Measurements from ENCODE around the gene BIRC7. TPM values are rescaled to one million over a fixed set of nuclear protein-coding genes. Genes with fewer than 3 reads are reported as not detected.

BIRC7 gene
- total RNA-seq, 4 donors from 2014 or later, result not detected

DNA sequence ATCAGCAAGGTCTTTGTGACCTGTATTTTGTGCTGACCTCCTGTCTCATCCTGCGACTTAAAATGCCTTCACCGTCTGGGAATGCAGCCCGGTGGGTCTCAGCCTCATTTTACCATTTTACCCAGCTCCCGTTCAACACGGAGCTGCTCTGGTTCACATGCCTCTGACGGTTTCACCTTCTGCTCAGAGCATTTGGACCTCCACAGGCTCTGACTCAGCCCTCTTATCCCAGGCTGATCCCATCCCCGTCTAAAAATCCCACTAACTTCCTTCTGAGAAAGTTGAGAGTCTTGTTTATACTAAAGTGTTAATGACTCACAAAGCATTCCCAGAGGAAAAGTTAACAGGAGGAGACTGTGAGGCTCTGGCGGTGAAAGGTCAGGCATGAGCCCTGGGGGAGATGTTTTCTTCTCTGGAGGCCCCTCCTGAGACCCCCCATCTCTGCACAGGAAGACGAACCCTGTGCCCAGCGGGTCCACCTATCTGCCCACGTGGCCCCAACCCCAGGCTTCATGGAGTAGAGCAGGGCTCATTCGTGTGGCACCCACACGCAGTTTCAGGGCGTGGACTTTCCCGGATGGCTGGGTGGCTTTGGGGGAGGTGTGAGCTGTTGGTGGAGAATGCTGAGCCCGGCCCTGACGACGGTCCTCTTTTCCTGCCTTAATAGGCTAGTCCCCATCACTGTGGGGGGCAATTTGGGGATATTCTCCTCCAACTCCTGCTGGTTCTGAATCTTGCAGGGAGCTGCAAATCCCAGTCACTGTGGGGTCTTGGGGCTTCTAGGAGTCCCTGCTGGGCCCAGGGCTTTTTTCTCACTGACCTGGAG lies 3.3 kb upstream of the BIRC7 start:
- intact Hi-C loops (cut with DNase I), result loop anchor here (5.0 kb wide), 1 partner anchor 175 kb away; no protein-coding TSS in a partner anchor
- Histone ChIP-seq H3K36me3 (no peaks in the 10 kb centered on the region), H3K4me1 (peaks cover 0 to 10% (median 9%) of the 10 kb centered on the region in 4 donors), H3K4me3 (no peak overlapping the region), H3K27ac (replicated peaks in 1 of 4) (no peak overlapping the region), H3K9me3 (no peaks in the 10 kb centered on the region), H3K27me3 (peaks cover 0 to 84% (median 6%) of the 10 kb centered on the region in 4 donors)
- DNase-seq (ENCODE audit: extremely low spot score), result no peak
- WGBS, result 57% methylated on average over 12 of the region's 18 CpGs
- TF ChIP-seq POLR2AphosphoS5 (IDR thresholded peaks at IDR 0.05), result no peak
- TF ChIP-seq, protein P1, sequence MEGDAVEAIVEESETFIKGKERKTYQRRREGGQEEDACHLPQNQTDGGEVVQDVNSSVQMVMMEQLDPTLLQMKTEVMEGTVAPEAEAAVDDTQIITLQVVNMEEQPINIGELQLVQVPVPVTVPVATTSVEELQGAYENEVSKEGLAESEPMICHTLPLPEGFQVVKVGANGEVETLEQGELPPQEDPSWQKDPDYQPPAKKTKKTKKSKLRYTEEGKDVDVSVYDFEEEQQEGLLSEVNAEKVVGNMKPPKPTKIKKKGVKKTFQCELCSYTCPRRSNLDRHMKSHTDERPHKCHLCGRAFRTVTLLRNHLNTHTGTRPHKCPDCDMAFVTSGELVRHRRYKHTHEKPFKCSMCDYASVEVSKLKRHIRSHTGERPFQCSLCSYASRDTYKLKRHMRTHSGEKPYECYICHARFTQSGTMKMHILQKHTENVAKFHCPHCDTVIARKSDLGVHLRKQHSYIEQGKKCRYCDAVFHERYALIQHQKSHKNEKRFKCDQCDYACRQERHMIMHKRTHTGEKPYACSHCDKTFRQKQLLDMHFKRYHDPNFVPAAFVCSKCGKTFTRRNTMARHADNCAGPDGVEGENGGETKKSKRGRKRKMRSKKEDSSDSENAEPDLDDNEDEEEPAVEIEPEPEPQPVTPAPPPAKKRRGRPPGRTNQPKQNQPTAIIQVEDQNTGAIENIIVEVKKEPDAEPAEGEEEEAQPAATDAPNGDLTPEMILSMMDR (IDR thresholded peaks at IDR 0.05), result no peak
- TF ChIP-seq EP300 (IDR thresholded peaks at IDR 0.05), result no peak
- TF ChIP-seq POLR2A (IDR thresholded peaks at IDR 0.05; ENCODE audit: low read depth), result no peak

GRCh38 chr20:63233061-63233344 lies 2.7 kb upstream of the BIRC7 start:
- Histone ChIP-seq H3K4me3 (no peak overlapping the region), H3K27me3 (peaks cover 0 to 89% (median 6%) of the 10 kb centered on the region in 4 donors), H3K4me1 (peaks cover 0 to 10% (median 9%) of the 10 kb centered on the region in 4 donors), H3K9me3 (no peaks in the 10 kb centered on the region), H3K36me3 (no peaks in the 10 kb centered on the region), H3K27ac (replicated peaks in 1 of 4) (no peak overlapping the region)
- TF ChIP-seq POLR2A (IDR thresholded peaks at IDR 0.05; ENCODE audit: low read depth) (no peak), POLR2AphosphoS5 (IDR thresholded peaks at IDR 0.05) (no peak), EP300 (IDR thresholded peaks at IDR 0.05) (no peak)
- TF ChIP-seq, protein P1 (IDR thresholded peaks at IDR 0.05), result no peak
- intact Hi-C loops (cut with DNase I), result loop anchor here (5.0 kb wide), 1 partner anchor 176 kb away; no protein-coding TSS in a partner anchor
- DNase-seq (ENCODE audit: extremely low spot score), result no peak
- 97% methylated on average over 2 of the region's 3 CpGs for WGBS

DNA sequence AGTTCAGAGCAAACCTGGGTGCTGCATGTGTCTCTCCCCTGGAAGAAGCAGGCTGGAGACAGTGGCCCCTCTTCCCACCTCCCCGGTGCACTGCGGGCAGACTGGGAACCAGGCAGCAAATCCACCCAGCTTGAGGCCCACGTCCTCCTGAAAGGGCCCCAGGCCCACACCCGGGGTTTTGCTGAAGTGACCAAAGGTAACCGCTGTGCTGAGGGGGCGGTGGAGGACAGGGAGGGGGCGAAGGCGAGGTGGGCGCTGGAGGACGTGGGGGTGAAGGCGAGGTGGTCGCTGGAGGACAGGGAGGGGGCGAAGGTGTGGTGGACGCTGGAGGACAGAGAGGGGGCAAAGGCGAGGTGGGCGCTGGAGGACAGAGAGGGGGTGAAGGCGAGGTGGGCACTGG lies 1.8 kb upstream of the BIRC7 start:
- no peak for TF ChIP-seq POLR2A (IDR thresholded peaks at IDR 0.05; ENCODE audit: low read depth)
- no peak for TF ChIP-seq EP300 (IDR thresholded peaks at IDR 0.05)
- TF ChIP-seq, protein P1 (IDR thresholded peaks at IDR 0.05), result no peak
- TF ChIP-seq POLR2AphosphoS5 (IDR thresholded peaks at IDR 0.05), result no peak
- no peak overlapping the region for H3K27ac ChIP-seq (replicated peaks in 1 of 4)
- peaks cover 0 to 10% (median 9%) of the 10 kb centered on the region in 4 donors for H3K4me1 ChIP-seq
- WGBS, result 82% methylated on average over 17 of the region's 17 CpGs
- peaks cover 0 to 95% (median 6%) of the 10 kb centered on the region in 4 donors for H3K27me3 ChIP-seq
- intact Hi-C loops (cut with DNase I), result loop anchor here (5.0 kb wide), 1 partner anchor 177 kb away; no protein-coding TSS in a partner anchor
- no peaks in the 10 kb centered on the region for H3K9me3 ChIP-seq
- no peak overlapping the region for H3K4me3 ChIP-seq
- H3K36me3 ChIP-seq, result no peaks in the 10 kb centered on the region
- no peak for DNase-seq (ENCODE audit: extremely low spot score)

DNA sequence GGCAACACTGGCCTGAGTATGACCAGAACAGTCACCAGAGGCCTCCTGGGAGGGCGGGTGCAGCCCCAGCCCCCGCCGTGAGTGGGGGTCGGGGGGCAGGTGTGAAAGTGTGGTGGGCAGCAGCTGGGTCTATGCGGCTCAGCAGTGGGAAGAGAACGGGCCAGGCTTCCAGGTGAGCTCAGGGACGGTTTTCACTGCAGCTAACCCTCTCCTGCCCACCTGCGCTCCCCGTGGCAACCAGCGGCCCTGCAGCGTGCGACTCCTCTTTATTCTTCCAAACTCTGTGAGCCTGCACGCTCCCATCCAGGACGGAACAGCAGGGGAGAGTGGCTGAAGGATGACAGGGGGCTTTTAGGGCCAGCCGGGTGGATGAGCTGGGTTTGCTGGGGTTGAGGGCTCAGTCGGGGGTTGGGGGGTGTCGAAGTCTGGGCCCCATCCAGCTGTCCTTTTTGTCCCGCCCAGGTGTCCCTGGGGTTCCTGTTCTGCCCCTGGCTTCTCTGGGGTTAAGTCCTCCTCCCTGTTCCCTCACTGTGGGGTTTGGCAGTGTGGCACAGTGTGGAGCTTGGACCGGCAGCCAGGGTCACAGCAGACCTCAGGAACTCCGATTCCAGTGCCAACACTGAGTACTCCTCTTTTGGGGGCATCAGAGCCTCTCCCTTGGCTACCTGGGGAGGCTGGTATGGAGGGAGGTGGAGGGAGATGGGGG lies 859 bp upstream of the BIRC7 start:
- intact Hi-C loops (cut with DNase I), result loop anchor here (5.0 kb wide), 1 partner anchor 178 kb away; no protein-coding TSS in a partner anchor
- no peak for TF ChIP-seq POLR2AphosphoS5 (IDR thresholded peaks at IDR 0.05)
- no peak for TF ChIP-seq POLR2A (IDR thresholded peaks at IDR 0.05; ENCODE audit: low read depth)
- no peak for TF ChIP-seq EP300 (IDR thresholded peaks at IDR 0.05)
- TF ChIP-seq, protein P1 (IDR thresholded peaks at IDR 0.05), result peak in 1 of 3 experiments; percentile 24
- Histone ChIP-seq H3K27me3 (peaks cover 0 to 95% (median 6%) of the 10 kb centered on the region in 4 donors), H3K27ac (replicated peaks in 1 of 4) (no peak overlapping the region), H3K36me3 (no peaks in the 10 kb centered on the region), H3K4me3 (no peak overlapping the region), H3K9me3 (no peaks in the 10 kb centered on the region), H3K4me1 (peaks cover 0 to 10% (median 9%) of the 10 kb centered on the region in 4 donors)
- 0% methylated on average over 1 of the region's 20 CpGs for WGBS
- DNase-seq (ENCODE audit: extremely low spot score), result no peak
